ENCODE data around the gene MBP.

- TF ChIP-seq EP300 (IDR thresholded peaks at IDR 0.05; ENCODE audit: borderline replicate concordance) = no peak
- no peak for TF ChIP-seq RAD21 (IDR thresholded peaks at IDR 0.05; ENCODE audit: low read depth)
- TF ChIP-seq TAF1 (IDR thresholded peaks at IDR 0.05; ENCODE audit: low read depth) = no peak
- TF ChIP-seq MAX (IDR thresholded peaks at IDR 0.05) = no peak
- no peak for TF ChIP-seq FOXM1 (IDR thresholded peaks at IDR 0.05; ENCODE audit: borderline replicate concordance, low read depth)
- TF ChIP-seq USF1 (IDR thresholded peaks at IDR 0.05) = no peak
- TF ChIP-seq YY1 (IDR thresholded peaks at IDR 0.05; ENCODE audit: low read depth) = no peak
- no peak for TF ChIP-seq ZBTB7A (IDR thresholded peaks at IDR 0.05; ENCODE audit: low read depth)
- TF ChIP-seq EGR1 (IDR thresholded peaks at IDR 0.05) = no peak
- TF ChIP-seq TEAD4 (IDR thresholded peaks at IDR 0.05) = no peak
- no peak for TF ChIP-seq CREB1 (IDR thresholded peaks at IDR 0.05; ENCODE audit: low read depth)
- TF ChIP-seq CEBPB (IDR thresholded peaks at IDR 0.05) = no peak
Observed at GRCh38 chr18:77134611-77135010, 2.0 kb upstream of the MBP start.
